Measurements from ENCODE around the gene OR8B12.

The OR8B12 gene

DNA sequence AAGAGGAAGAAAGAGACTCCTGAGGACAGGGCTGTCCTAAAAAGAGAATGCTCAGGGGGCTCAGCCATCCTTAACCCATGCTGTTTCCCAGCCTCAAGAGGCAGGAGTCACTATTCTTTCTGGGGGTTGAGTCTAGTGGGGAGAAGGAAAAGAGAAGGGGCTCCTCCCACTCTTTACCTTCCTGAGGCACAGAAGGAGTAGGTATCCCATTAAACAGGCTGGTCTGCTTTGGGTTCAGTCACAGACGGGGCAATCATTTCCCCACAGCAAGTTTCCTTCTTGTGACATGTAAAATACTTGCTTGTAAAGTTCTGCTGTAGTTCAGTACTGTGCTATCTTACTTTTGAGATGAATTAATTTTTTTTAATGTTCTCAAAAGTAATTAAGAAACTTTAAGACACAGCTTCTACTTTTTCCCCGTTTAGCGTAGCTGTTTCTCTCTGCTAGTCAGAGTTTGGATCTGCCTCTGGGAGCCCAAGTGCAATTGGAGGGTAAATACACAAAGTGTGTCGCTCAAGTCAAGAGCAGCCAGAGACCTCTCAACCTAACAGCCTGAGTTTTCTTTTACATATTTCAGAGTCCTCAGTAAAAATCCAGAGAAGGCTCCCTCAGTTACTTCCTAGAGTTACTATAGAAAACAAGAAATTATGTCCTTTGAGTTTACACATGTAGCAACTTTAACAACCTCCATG is 41.4 kb upstream of the OR8B12 start:
- no peaks in the 10 kb centered on the region for H3K4me1 ChIP-seq (ENCODE audit: insufficient read depth, poor library complexity, severe bottlenecking)
- no peak for DNase-seq (ENCODE audit: low spot score)
- TF ChIP-seq, protein P1, sequence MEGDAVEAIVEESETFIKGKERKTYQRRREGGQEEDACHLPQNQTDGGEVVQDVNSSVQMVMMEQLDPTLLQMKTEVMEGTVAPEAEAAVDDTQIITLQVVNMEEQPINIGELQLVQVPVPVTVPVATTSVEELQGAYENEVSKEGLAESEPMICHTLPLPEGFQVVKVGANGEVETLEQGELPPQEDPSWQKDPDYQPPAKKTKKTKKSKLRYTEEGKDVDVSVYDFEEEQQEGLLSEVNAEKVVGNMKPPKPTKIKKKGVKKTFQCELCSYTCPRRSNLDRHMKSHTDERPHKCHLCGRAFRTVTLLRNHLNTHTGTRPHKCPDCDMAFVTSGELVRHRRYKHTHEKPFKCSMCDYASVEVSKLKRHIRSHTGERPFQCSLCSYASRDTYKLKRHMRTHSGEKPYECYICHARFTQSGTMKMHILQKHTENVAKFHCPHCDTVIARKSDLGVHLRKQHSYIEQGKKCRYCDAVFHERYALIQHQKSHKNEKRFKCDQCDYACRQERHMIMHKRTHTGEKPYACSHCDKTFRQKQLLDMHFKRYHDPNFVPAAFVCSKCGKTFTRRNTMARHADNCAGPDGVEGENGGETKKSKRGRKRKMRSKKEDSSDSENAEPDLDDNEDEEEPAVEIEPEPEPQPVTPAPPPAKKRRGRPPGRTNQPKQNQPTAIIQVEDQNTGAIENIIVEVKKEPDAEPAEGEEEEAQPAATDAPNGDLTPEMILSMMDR (IDR thresholded peaks at IDR 0.05; ENCODE audit: poor library complexity, severe bottlenecking), result no peak
- no peak for ATAC-seq (ENCODE audit: low read depth)
- H3K9me3 ChIP-seq (ENCODE audit: severe bottlenecking), result no peaks in the 10 kb centered on the region
- no peak overlapping the region for H3K4me3 ChIP-seq (ENCODE audit: severe bottlenecking)
- H3K27me3 ChIP-seq (ENCODE audit: insufficient read depth, poor library complexity, severe bottlenecking), result peaks cover 15% of the 10 kb centered on the region
- no peaks in the 10 kb centered on the region for H3K36me3 ChIP-seq (ENCODE audit: low read depth)
- no peak overlapping the region for H3K27ac ChIP-seq (ENCODE audit: poor library complexity, severe bottlenecking)

DNA sequence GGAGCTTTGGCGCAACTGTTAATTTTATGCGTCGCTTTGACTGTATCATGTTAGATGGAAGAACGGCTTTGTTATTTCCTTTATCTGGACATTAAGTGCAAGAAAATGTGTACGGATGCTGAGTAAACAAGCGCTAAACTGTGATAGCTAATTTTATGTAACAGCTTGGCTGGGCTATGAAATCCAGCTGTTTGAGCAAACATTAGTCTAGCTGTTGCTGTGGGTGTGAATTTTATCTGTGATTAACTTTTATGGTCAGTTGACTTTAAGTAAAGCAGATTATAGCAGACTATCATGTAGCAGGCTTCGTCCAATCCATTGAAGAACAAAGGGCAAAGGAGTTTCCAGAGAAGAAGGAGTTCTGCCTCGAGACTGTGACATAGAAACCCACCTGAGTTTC is 40.3 kb upstream of the OR8B12 start:
- H3K9me3 ChIP-seq (ENCODE audit: severe bottlenecking), result no peaks in the 10 kb centered on the region
- H3K4me3 ChIP-seq (ENCODE audit: severe bottlenecking), result no peak overlapping the region
- H3K4me1 ChIP-seq (ENCODE audit: insufficient read depth, poor library complexity, severe bottlenecking), result no peaks in the 10 kb centered on the region
- DNase-seq (ENCODE audit: low spot score) (no peak), ATAC-seq (ENCODE audit: low read depth) (no peak)
- TF ChIP-seq, protein P1 (IDR thresholded peaks at IDR 0.05; ENCODE audit: poor library complexity, severe bottlenecking), result no peak
- H3K27ac ChIP-seq (ENCODE audit: poor library complexity, severe bottlenecking), result no peak overlapping the region
- peaks cover 13% of the 10 kb centered on the region for H3K27me3 ChIP-seq (ENCODE audit: insufficient read depth, poor library complexity, severe bottlenecking)
- H3K36me3 ChIP-seq (ENCODE audit: low read depth), result no peaks in the 10 kb centered on the region

DNA sequence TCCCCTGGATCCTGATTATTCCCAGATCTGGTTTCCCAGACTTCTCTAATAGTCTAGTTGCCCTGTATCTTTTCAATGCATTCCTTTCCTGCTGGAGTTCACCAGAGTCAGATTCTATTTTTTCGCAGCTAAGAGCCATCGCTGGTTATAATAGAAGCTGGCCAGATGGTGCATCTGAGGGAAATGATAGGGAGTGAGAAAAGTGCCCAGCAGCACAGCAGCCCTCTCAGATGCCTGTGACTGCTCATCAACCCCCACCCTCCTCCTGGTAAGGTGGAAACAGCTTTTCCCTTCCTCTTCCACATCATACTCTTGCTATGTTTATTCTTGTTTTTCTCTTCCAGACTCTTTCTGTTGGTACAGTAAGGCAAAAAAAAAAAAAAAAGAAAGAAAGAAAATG is 39.1 kb upstream of the OR8B12 start:
- H3K9me3 ChIP-seq (ENCODE audit: severe bottlenecking), result no peaks in the 10 kb centered on the region
- peaks cover 8% of the 10 kb centered on the region for H3K27me3 ChIP-seq (ENCODE audit: insufficient read depth, poor library complexity, severe bottlenecking)
- ATAC-seq (ENCODE audit: low read depth), result no peak
- no peak overlapping the region for H3K27ac ChIP-seq (ENCODE audit: poor library complexity, severe bottlenecking)
- DNase-seq (ENCODE audit: low spot score), result no peak
- H3K4me1 ChIP-seq (ENCODE audit: insufficient read depth, poor library complexity, severe bottlenecking), result no peaks in the 10 kb centered on the region
- H3K4me3 ChIP-seq (ENCODE audit: severe bottlenecking), result no peak overlapping the region
- TF ChIP-seq, protein P1 (IDR thresholded peaks at IDR 0.05; ENCODE audit: poor library complexity, severe bottlenecking), result no peak
- no peaks in the 10 kb centered on the region for H3K36me3 ChIP-seq (ENCODE audit: low read depth)

DNA sequence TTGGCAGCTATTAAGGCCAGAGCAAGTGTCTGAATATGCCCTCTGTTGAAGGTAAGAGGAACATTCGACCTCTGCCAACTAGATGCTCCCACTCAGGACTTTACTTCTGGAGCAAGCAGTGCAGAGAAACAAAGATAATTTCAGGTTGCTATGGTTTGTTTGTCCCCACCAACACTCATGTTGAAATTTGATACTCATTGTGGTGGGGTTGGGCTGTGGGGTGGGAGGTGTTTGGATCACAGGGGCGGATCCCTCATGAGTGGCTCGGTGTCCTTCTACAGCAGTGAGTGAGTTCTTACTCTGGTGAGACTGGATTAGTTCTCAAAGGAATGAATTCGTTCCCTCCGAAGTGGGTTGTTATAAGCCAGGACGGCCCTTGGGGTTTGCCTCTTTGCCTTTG is 38.4 kb upstream of the OR8B12 start:
- Histone ChIP-seq H3K9me3 (ENCODE audit: severe bottlenecking) (no peaks in the 10 kb centered on the region), H3K27ac (ENCODE audit: poor library complexity, severe bottlenecking) (no peak overlapping the region), H3K4me1 (ENCODE audit: insufficient read depth, poor library complexity, severe bottlenecking) (no peaks in the 10 kb centered on the region), H3K27me3 (ENCODE audit: insufficient read depth, poor library complexity, severe bottlenecking) (peaks cover under 1% of the 10 kb centered on the region), H3K36me3 (ENCODE audit: low read depth) (no peaks in the 10 kb centered on the region), H3K4me3 (ENCODE audit: severe bottlenecking) (no peak overlapping the region)
- DNase-seq (ENCODE audit: low spot score), result no peak
- TF ChIP-seq, protein P1 (IDR thresholded peaks at IDR 0.05; ENCODE audit: poor library complexity, severe bottlenecking), result no peak
- no peak for ATAC-seq (ENCODE audit: low read depth)

DNA sequence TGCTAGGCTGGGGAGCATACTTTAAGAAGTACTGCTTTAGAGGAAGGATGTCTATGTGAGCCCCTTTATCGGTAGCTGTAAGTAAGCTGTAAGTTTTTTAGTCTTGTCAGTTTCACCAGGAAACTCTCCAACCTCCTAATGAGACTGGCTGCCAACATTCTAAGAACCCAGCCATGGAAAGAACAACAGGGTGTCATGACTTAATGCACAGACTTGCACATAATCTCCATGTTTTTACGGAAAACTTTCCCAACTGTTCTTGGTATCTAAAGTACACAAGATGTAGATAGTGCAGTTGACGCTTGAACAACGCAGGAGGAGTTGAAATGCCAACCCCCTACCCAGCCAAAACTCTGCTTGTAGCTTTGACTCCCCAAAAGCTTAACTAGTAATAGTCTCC is 35.3 kb upstream of the OR8B12 start:
- no peak for DNase-seq (ENCODE audit: low spot score)
- Histone ChIP-seq H3K36me3 (ENCODE audit: low read depth) (no peaks in the 10 kb centered on the region), H3K27me3 (ENCODE audit: insufficient read depth, poor library complexity, severe bottlenecking) (no peaks in the 10 kb centered on the region), H3K9me3 (ENCODE audit: severe bottlenecking) (no peaks in the 10 kb centered on the region), H3K4me1 (ENCODE audit: insufficient read depth, poor library complexity, severe bottlenecking) (no peaks in the 10 kb centered on the region), H3K27ac (ENCODE audit: poor library complexity, severe bottlenecking) (no peak overlapping the region), H3K4me3 (ENCODE audit: severe bottlenecking) (no peak overlapping the region)
- TF ChIP-seq, protein P1 (IDR thresholded peaks at IDR 0.05; ENCODE audit: poor library complexity, severe bottlenecking), result no peak
- no peak for ATAC-seq (ENCODE audit: low read depth)
